Skeletal muscle tissue (tissue), 4 donors: ENCODE results near the gene PRTG. TPM values are rescaled to one million over a fixed set of nuclear protein-coding genes. Genes with fewer than 3 reads are reported as not detected.
A peak's percentile ranks its signal among the peaks of the same experiment; 100 is the strongest.

Experiments used
- H3K27ac ChIP-seq: one replicate; pipeline ENCODE4 v1.7.0; 2013; ENCODE audit warnings: mild to moderate bottlenecking, low read depth, low read length, inconsistent platforms
- H3K27me3 ChIP-seq, 3 donors: one replicate each; pipeline ENCODE4 v1.7.0; 2013; ENCODE audit warnings: low read length in 3 of 3; ENCODE audit not compliant: control insufficient read depth in 3 of 3, insufficient read depth in 3 of 3
- H3K36me3 ChIP-seq, 3 donors: one replicate each; pipeline ENCODE4 v1.7.0; 2013; ENCODE audit warnings: low read length in 3 of 3; ENCODE audit not compliant: control insufficient read depth in 3 of 3, insufficient read depth in 3 of 3
- H3K4me1 ChIP-seq, 3 donors: one replicate each; pipeline ENCODE4 v1.7.0; 2013; ENCODE audit warnings: low read length in 3 of 3, mild to moderate bottlenecking in 3 of 3; ENCODE audit not compliant: control insufficient read depth in 3 of 3, insufficient read depth in 3 of 3
- H3K4me3 ChIP-seq, 3 donors: one replicate each; pipeline ENCODE4 v1.7.0; 2013; ENCODE audit warnings: low read length in 3 of 3
- H3K9ac ChIP-seq, 3 donors: one replicate each; pipeline ENCODE4 v1.7.0; 2013; ENCODE audit warnings: low read length in 3 of 3, mild to moderate bottlenecking in 3 of 3, moderate library complexity in 2 of 3, low read depth in 1 of 3
- H3K9me3 ChIP-seq, 3 donors: one replicate each; pipeline ENCODE4 v1.7.0; 2013; ENCODE audit warnings: low read length in 3 of 3; ENCODE audit not compliant: control insufficient read depth in 3 of 3
- total RNA-seq: library from RNA; depleted of rRNA; stranded (reverse); fragments of >200 nt; gene quantifications from one replicate; pipeline ENCODE4 v1.2.3, GENCODE V29; 2014
- donor health status: Osteomylitis.

Gene PRTG
- total RNA-seq, 1 donor from 2014 or later = 4.7 TPM

GRCh38 chr15:55654561-55655031, 88.4 kb downstream of the PRTG start:
- Histone ChIP-seq H3K9me3 (no peaks in the 10 kb centered on the region), H3K27me3 (no peaks in the 10 kb centered on the region), H3K27ac (no peak overlapping the region), H3K4me1 (no peaks in the 10 kb centered on the region), H3K9ac (no peak overlapping the region), H3K4me3 (no peak overlapping the region), H3K36me3 (no peaks in the 10 kb centered on the region)

- Histone ChIP-seq H3K27ac (no peak overlapping the region), H3K4me3 (no peak overlapping the region), H3K4me1 (no peaks in the 10 kb centered on the region), H3K27me3 (no peaks in the 10 kb centered on the region), H3K9me3 (no peaks in the 10 kb centered on the region), H3K9ac (no peak overlapping the region), H3K36me3 (no peaks in the 10 kb centered on the region)
Measured at GRCh38 chr15:55652909-55653495, 90.0 kb downstream of the PRTG start.

GRCh38 chr15:55652359-55652758, 90.6 kb downstream of the PRTG start:
- Histone ChIP-seq H3K9me3 (no peaks in the 10 kb centered on the region), H3K4me3 (no peak overlapping the region)

GRCh38 chr15:55649058-55649423, 93.9 kb downstream of the PRTG start:
- H3K4me1 ChIP-seq = no peaks in the 10 kb centered on the region
- H3K27me3 ChIP-seq = no peaks in the 10 kb centered on the region
- H3K9me3 ChIP-seq = no peaks in the 10 kb centered on the region
- H3K4me3 ChIP-seq = no peak overlapping the region
- no peak overlapping the region for H3K27ac ChIP-seq
- no peaks in the 10 kb centered on the region for H3K36me3 ChIP-seq
- no peak overlapping the region for H3K9ac ChIP-seq

More at GRCh38 chr15:55652359-55652758, 90.6 kb downstream of the PRTG start:
- Histone ChIP-seq H3K36me3 (no peaks in the 10 kb centered on the region), H3K9ac (no peak overlapping the region), H3K27ac (no peak overlapping the region), H3K4me1 (no peaks in the 10 kb centered on the region), H3K27me3 (no peaks in the 10 kb centered on the region)

GRCh38 chr15:55638764-55639163, 104.2 kb downstream of the PRTG start:
- no peak overlapping the region for H3K9ac ChIP-seq
- no peak overlapping the region for H3K27ac ChIP-seq
- no peak overlapping the region for H3K4me3 ChIP-seq
- H3K4me1 ChIP-seq = no peaks in the 10 kb centered on the region
- no peaks in the 10 kb centered on the region for H3K27me3 ChIP-seq
- peaks cover 0 to 7% (median 0%) of the 10 kb centered on the region in 3 donors for H3K36me3 ChIP-seq
- H3K9me3 ChIP-seq = no peaks in the 10 kb centered on the region

- H3K27me3 ChIP-seq = no peaks in the 10 kb centered on the region
- H3K36me3 ChIP-seq = peaks cover 0 to 7% (median 0%) of the 10 kb centered on the region in 3 donors
Measured at GRCh38 chr15:55637086-55637485, 105.9 kb downstream of the PRTG start.

GRCh38 chr15:55633731-55634130, 109.2 kb downstream of the PRTG start:
- H3K9ac ChIP-seq = no peak overlapping the region
- H3K27me3 ChIP-seq = no peaks in the 10 kb centered on the region
- peaks cover 0 to under 1% (median 0%) of the 10 kb centered on the region in 3 donors for H3K36me3 ChIP-seq
- peaks cover 2 to 12% (median 5%) of the 10 kb centered on the region in 3 donors for H3K4me1 ChIP-seq
- peak overlapping the region; percentile 36 for H3K27ac ChIP-seq
- H3K9me3 ChIP-seq = no peaks in the 10 kb centered on the region
- H3K4me3 ChIP-seq = no peak overlapping the region

More at GRCh38 chr15:55637086-55637485, 105.9 kb downstream of the PRTG start:
- Histone ChIP-seq H3K4me3 (no peak overlapping the region), H3K9me3 (no peaks in the 10 kb centered on the region), H3K4me1 (peaks cover 0 to 4% (median 0%) of the 10 kb centered on the region in 3 donors), H3K27ac (peak overlapping the region; percentile 37), H3K9ac (no peak overlapping the region)

GRCh38 chr15:55632434-55632833, 110.5 kb downstream of the PRTG start:
- Histone ChIP-seq H3K4me1 (peaks cover 5 to 16% (median 11%) of the 10 kb centered on the region in 3 donors), H3K27me3 (no peaks in the 10 kb centered on the region), H3K9me3 (no peaks in the 10 kb centered on the region), H3K27ac (peak overlapping the region; percentile 96), H3K4me3 (no peak overlapping the region), H3K36me3 (no peaks in the 10 kb centered on the region), H3K9ac (no peak overlapping the region)

GRCh38 chr15:55630858-55631257, 112.1 kb downstream of the PRTG start:
- peaks cover 5 to 16% (median 11%) of the 10 kb centered on the region in 3 donors for H3K4me1 ChIP-seq
- H3K9me3 ChIP-seq = no peaks in the 10 kb centered on the region
- no peak overlapping the region for H3K4me3 ChIP-seq
- H3K27me3 ChIP-seq = no peaks in the 10 kb centered on the region
- peak overlapping the region; percentile 96 for H3K27ac ChIP-seq
- H3K9ac ChIP-seq = peak overlapping the region; percentile 34 to 66 (median 55)
- no peaks in the 10 kb centered on the region for H3K36me3 ChIP-seq

- H3K9ac ChIP-seq = peak overlapping the region in 2 of 3 donors; percentile 9 to 74
- no peak overlapping the region for H3K4me3 ChIP-seq
- H3K36me3 ChIP-seq = no peaks in the 10 kb centered on the region
- H3K27me3 ChIP-seq = no peaks in the 10 kb centered on the region
- H3K4me1 ChIP-seq = peaks cover 5 to 16% (median 11%) of the 10 kb centered on the region in 3 donors
- peak overlapping the region; percentile 90 for H3K27ac ChIP-seq
- no peaks in the 10 kb centered on the region for H3K9me3 ChIP-seq
Measured at GRCh38 chr15:55628369-55628730, 114.6 kb downstream of the PRTG start.
